Left cardiac atrium (tissue), 2 donors: ENCODE measurements around the gene ANO8. TPM values are rescaled to one million over a fixed set of nuclear protein-coding genes. Genes with fewer than 3 reads are reported as not detected.

Source experiments
- total RNA-seq, 2 donors: library from RNA; stranded (reverse); fragmentation: NEBNext Ultra II Directional; extraction: Animal tissue kit (Norgen Biotek cat#: 25700); gene quantifications; one replicate each; pipeline ENCODE4 v1.2.1, GENCODE V29; 2021
- donor health status: DM: no; HTN: yes; CAD: no; lungs with severe emphysema.
- donor health status: DM: yes; HTN: yes; CAD: no.

ANO8 gene
- total RNA-seq, 2 donors from 2014 or later: 9.5 to 10.0 TPM

Other genes starting within 250 kb of the ANO8 start
- gene USE1, start 119.5 kb downstream of the ANO8 start, total RNA-seq: 10 to 100 TPM; 22.5 to 23.4 TPM
- 10 to 100 TPM; 18.7 to 25.3 TPM for gene OCEL1, start 108.6 kb downstream of the ANO8 start, total RNA-seq
- 10 to 100 TPM; 40.5 to 49.9 TPM for gene NR2F6, start 88.9 kb downstream of the ANO8 start, total RNA-seq
- 1 to 10 TPM; 6.5 to 6.7 TPM for gene USHBP1, start 70.1 kb downstream of the ANO8 start, total RNA-seq
- gene BABAM1, start 67.4 kb downstream of the ANO8 start, total RNA-seq: 10 to 100 TPM; 67.2 to 68.3 TPM
- gene ANKLE1, start 53.0 kb downstream of the ANO8 start, total RNA-seq: under 1 TPM; 0.37 to 0.47 TPM
- gene ABHD8, start 31.4 kb downstream of the ANO8 start, total RNA-seq: 10 to 100 TPM; 11.2 to 11.6 TPM
- 100 to 1,000 TPM; 147 to 152 TPM for gene MRPL34, start 29.0 kb downstream of the ANO8 start, total RNA-seq
- gene DDA1, start 25.3 kb downstream of the ANO8 start, total RNA-seq: 10 to 100 TPM; 27.5 to 33.3 TPM
- gene GTPBP3, start 2.7 kb upstream of the ANO8 start, total RNA-seq: 10 to 100 TPM in 1 of 2 donors, 1 to 10 TPM in 1; 9.7 to 12.8 TPM
- gene PLVAP, start 42.5 kb upstream of the ANO8 start, total RNA-seq: 100 to 1,000 TPM; 102 to 137 TPM
- gene CCDC194, start 59.3 kb upstream of the ANO8 start, total RNA-seq: not detected
- 10 to 100 TPM; 56.9 to 72.6 TPM for gene BST2, start 70.8 kb upstream of the ANO8 start, total RNA-seq
- gene MVB12A, start 85.2 kb upstream of the ANO8 start, total RNA-seq: 10 to 100 TPM; 22.6 to 24.8 TPM
- under 1 TPM; 0.18 to 0.21 TPM for gene TMEM221, start 113.8 kb upstream of the ANO8 start, total RNA-seq
- under 1 TPM in 1 of 2 donors, not detected in 1; 0.56 TPM for gene NXNL1, start 126.1 kb upstream of the ANO8 start, total RNA-seq
- 10 to 100 TPM; 33.4 to 55.1 TPM for gene SLC27A1, start 135.7 kb upstream of the ANO8 start, total RNA-seq
- gene PGLS, start 176.8 kb upstream of the ANO8 start, total RNA-seq: 10 to 100 TPM; 28.6 to 37.3 TPM
- gene COLGALT1, start 220.8 kb upstream of the ANO8 start, total RNA-seq: 10 to 100 TPM; 47.7 to 54.8 TPM